HCT116 (cell line): ENCODE measurements around the gene PAGR1. TPM values are rescaled to one million over a fixed set of nuclear protein-coding genes. Genes with fewer than 3 reads are reported as not detected.

Source experiments
- ATAC-seq: fragments of 200-7000 bp; cut with Tn5 transposase; 2 replicates; pipeline ENCODE4 v1.9.1; 2020; ENCODE audit warnings: mild to moderate bottlenecking, moderate library complexity
- BruUV-seq: library from RNA; stranded (reverse); fragments of 400-500 nt; replicated peaks from 2 replicates; lab custom pipeline; 2021; lab: Mats Ljungman, UMichigan
- CTCF ChIA-PET: fragments of 300-600 bp; sonication (Branson Sonifier 250); formaldehyde crosslinking; loops from one replicate; lab custom pipeline; 2021; ENCODE audit warnings: antibody characterized with exemption; lab: Charles Lee
- POLR2A ChIA-PET: fragments of 300-600, 350-600 bp; sonication (Branson Sonifier 250); formaldehyde crosslinking; loops from one replicate; lab custom pipeline; 2021; ENCODE audit warnings: antibody characterized with exemption; lab: Charles Lee
- RAD21 ChIA-PET, 2 experiments: fragments of 300-600 bp; sonication (Branson Sonifier 250); formaldehyde crosslinking; loops; one replicate each; lab custom pipeline; 2023; ENCODE audit warnings: low total read pairs in 2 of 2; ENCODE audit not compliant: uncharacterized antibody in 2 of 2, unreplicated experiment in 2 of 2, low non-redundant PET in 1 of 2; lab: Charles Lee
- DNase-seq: peaks from one replicate; pipeline ENCODE4 v3.0.0-alpha.2; 2010; ENCODE audit warnings: low read depth, low spot score
- H2AFZ ChIP-seq: fragments of 200-600 bp; shearing (Covaris generic), sonication (generic); 2 replicates; pipeline ENCODE4 v1.6.1; 2017; ENCODE audit warnings: low read depth, mixed run types, mixed read lengths, antibody characterized with exemption, low read length; ENCODE audit not compliant: poor library complexity, severe bottlenecking
- H3K27ac ChIP-seq: 2 replicates; pipeline ENCODE4 v1.5.1; 2012; ENCODE audit warnings: low read depth, low read length
- H3K27me3 ChIP-seq: fragments of 200-600 bp; sonication (generic); 2 replicates; pipeline ENCODE4 v1.6.1; 2016; ENCODE audit warnings: mixed run types, low read length, mixed read lengths; ENCODE audit not compliant: insufficient read depth
- H3K36me3 ChIP-seq, 2 experiments: fragments of 200-500 bp in 1 of 2; fragments of 200-600 bp in 1 of 2; sonication (Bioruptor generic) in 1 of 2; sonication (generic) in 1 of 2; 2 replicates each; pipeline versions ENCODE4 v1.5.1 to v1.6.1; 2014 to 2016; ENCODE audit warnings: low read length in 2 of 2, inconsistent platforms in 1 of 2, mixed read lengths in 1 of 2, mixed run types in 1 of 2; ENCODE audit not compliant: insufficient read depth in 2 of 2, control insufficient read depth in 1 of 2
- H3K4me1 ChIP-seq, 2 experiments: fragments of 200-600 bp in 1 of 2; sonication (generic) in 1 of 2; 2 replicates each; pipeline versions ENCODE4 v1.5.1 to v1.6.1; 2012 to 2017; ENCODE audit warnings: low read length in 2 of 2, inconsistent platforms in 1 of 2, mild to moderate bottlenecking in 1 of 2, mixed read lengths in 1 of 2, mixed run types in 1 of 2, moderate library complexity in 1 of 2; ENCODE audit not compliant: insufficient read depth in 2 of 2, control insufficient read depth in 1 of 2
- H3K4me2 ChIP-seq: fragments of 200-600 bp; sonication (generic); 2 replicates; pipeline ENCODE4 v1.6.1; 2017; ENCODE audit warnings: mixed run types, low read length, mixed read lengths
- H3K4me3 ChIP-seq, 2 experiments: fragments of 200-600 bp in 1 of 2; sonication (generic) in 1 of 2; replicated peaks in 1 of 2; 2 replicates each; pipeline ENCODE4 v1.5.1; 2011 to 2016; ENCODE audit warnings: low read length in 2 of 2, control low read depth in 1 of 2, low read depth in 1 of 2, mild to moderate bottlenecking in 1 of 2, mixed read lengths in 1 of 2, mixed run types in 1 of 2
- H3K79me2 ChIP-seq: fragments of 200-600 bp; sonication (generic); 2 replicates; pipeline ENCODE4 v1.6.1; 2017; ENCODE audit warnings: mild to moderate bottlenecking, mixed run types, low read length, moderate library complexity, mixed read lengths; ENCODE audit not compliant: insufficient read depth
- H3K9ac ChIP-seq: fragments of 200-600 bp; sonication (generic); 2 replicates; pipeline ENCODE4 v1.6.1; 2016; ENCODE audit warnings: low read length, mixed read lengths
- H3K9me2 ChIP-seq: fragments of 200-600 bp; sonication (generic), shearing (Covaris generic); 2 replicates; pipeline ENCODE4 v1.6.1; 2017; ENCODE audit warnings: mixed run types, mild to moderate bottlenecking, moderate library complexity; ENCODE audit not compliant: insufficient read depth
- H3K9me3 ChIP-seq, 2 experiments: fragments of 200-500 bp in 1 of 2; fragments of 200-600 bp in 1 of 2; sonication (Bioruptor generic) in 1 of 2; sonication (generic) in 1 of 2; 2 replicates each; pipeline ENCODE4 v1.6.1; 2014 to 2017; ENCODE audit warnings: low read length in 2 of 2, mixed read lengths in 2 of 2, inconsistent platforms in 1 of 2, low read depth in 1 of 2, mild to moderate bottlenecking in 1 of 2, mixed run types in 1 of 2, moderate library complexity in 1 of 2; ENCODE audit not compliant: control insufficient read depth in 1 of 2, insufficient read depth in 1 of 2
- H4K20me1 ChIP-seq: fragments of 200-600 bp; sonication (generic), shearing (Covaris generic); 2 replicates; pipeline ENCODE4 v1.6.1; 2017; ENCODE audit warnings: mixed run types, mild to moderate bottlenecking, moderate library complexity; ENCODE audit not compliant: insufficient read depth
- CBX3 ChIP-seq: IDR thresholded peaks from 2 replicates; pipeline ENCODE4 v1.6.1; 2012; ENCODE audit warnings: low read depth
- CEBPB ChIP-seq: IDR thresholded peaks from 2 replicates; pipeline ENCODE4 v1.6.1; 2012; ENCODE audit warnings: low read depth
- EZH2phosphoT487 ChIP-seq: fragments of 200-600 bp; IDR thresholded peaks from 2 replicates; pipeline ENCODE4 v1.6.1; 2018; ENCODE audit warnings: antibody characterized with exemption, borderline replicate concordance
- FOSL1 ChIP-seq: IDR thresholded peaks from 2 replicates; pipeline ENCODE4 v1.6.1; 2012; ENCODE audit warnings: low read depth
- MAX ChIP-seq: IDR thresholded peaks from 2 replicates; pipeline ENCODE4 v1.6.1; 2012
- POLR2A ChIP-seq: IDR thresholded peaks from 2 replicates; pipeline ENCODE4 v1.7.0; 2011; ENCODE audit warnings: borderline replicate concordance; ENCODE audit not compliant: insufficient read depth, insufficient read length; ENCODE audit errors: extremely low read depth
- SRF ChIP-seq: IDR thresholded peaks from 2 replicates; pipeline ENCODE4 v1.6.1; 2012; ENCODE audit warnings: low read depth
- TCF7L2 ChIP-seq: IDR thresholded peaks from 2 replicates; pipeline ENCODE4 v1.7.0; 2011; ENCODE audit warnings: borderline replicate concordance, inconsistent platforms; ENCODE audit not compliant: insufficient read depth, insufficient read length; ENCODE audit errors: extremely low read depth
- YY1 ChIP-seq: IDR thresholded peaks from 2 replicates; pipeline ENCODE4 v1.6.1; 2011; ENCODE audit warnings: low read length, low read depth, moderate library complexity, mild to moderate bottlenecking; ENCODE audit not compliant: insufficient replicate concordance; ENCODE audit errors: extremely low read depth
- ZBTB33 ChIP-seq: IDR thresholded peaks from 2 replicates; pipeline ENCODE4 v1.6.1; 2011; ENCODE audit warnings: mild to moderate bottlenecking, low read length, moderate library complexity; ENCODE audit not compliant: insufficient replicate concordance; ENCODE audit errors: extremely low read depth
- ZFX ChIP-seq: fragments of 450-650 bp; IDR thresholded peaks from 2 replicates; pipeline ENCODE4 v1.6.1; 2017
- ZNF274 ChIP-seq: fragments of 200-500 bp; sonication (Bioruptor generic); IDR thresholded peaks from 2 replicates; pipeline ENCODE4 v1.6.1; 2014; ENCODE audit warnings: mild to moderate bottlenecking, low read depth, low read length, inconsistent platforms
- intact Hi-C: fragments of 100-400 bp; cut with micrococcal nuclease; formaldehyde crosslinking; loops from 2 replicates; pipeline ENCODE4 v1.10.0; 2022
- total RNA-seq: library from RNA; stranded (reverse); gene quantifications from one replicate; pipeline ENCODE4 v1.2.1, GENCODE V29; 2021; ENCODE audit not compliant: unreplicated experiment

The PAGR1 gene
- total RNA-seq, 1 experiment from 2014 or later = 28.9 TPM

GRCh38 chr16:29814592-29814991 lies 1.4 kb upstream of the PAGR1 start:
- Histone ChIP-seq H3K9me3 (no peaks in the 10 kb centered on the region), H4K20me1 (no peaks in the 10 kb centered on the region), H3K4me1 (peaks cover 39 to 78% of the 10 kb centered on the region in 2 experiments), H2AFZ (no peak overlapping the region), H3K36me3 (peaks cover 0 to 10% of the 10 kb centered on the region in 2 experiments; a peak in 3 of 4 replicates), H3K4me3 (no peak overlapping the region), H3K79me2 (peaks cover 40% of the 10 kb centered on the region), H3K27me3 (no peaks in the 10 kb centered on the region), H3K9ac (peak overlapping the region; percentile 97; the same call in 1 of the 2 replicates), H3K27ac (peak overlapping the region; percentile 98), H3K9me2 (no peaks in the 10 kb centered on the region), H3K4me2 (peak overlapping the region; percentile 78; the same call in 1 of the 2 replicates)
- POLR2A ChIA-PET = no interaction called here
- BruUV-seq = no TSS peak
- RAD21 ChIA-PET = no interaction called here
- DNase-seq = no peak
- intact Hi-C loops = no loop called here
- TF ChIP-seq EZH2phosphoT487 (no peak), CBX3 (no peak), ZFX (no peak), TCF7L2 (no peak), SRF (no peak), YY1 (no peak), POLR2A (no peak), ZBTB33 (no peak), CEBPB (no peak), FOSL1 (no peak), ZNF274 (no peak), MAX (no peak)
- ATAC-seq = no peak
- CTCF ChIA-PET = interaction anchor here (0.5 kb wide), 1 partner anchor 8 kb away, joined by 3 read pairs; the partner anchor contains the start of gene MAZ
